Keratinocyte (primary cell): Measurements from ENCODE around the gene POLR2M. TPM values are rescaled to one million over a fixed set of nuclear protein-coding genes. Genes with fewer than 3 reads are reported as not detected.

Source experiments
- DNase-seq: peaks from one replicate; pipeline ENCODE4 v3.0.0-alpha.2; 2011; ENCODE audit warnings: low read depth, missing footprints, low spot score
- FAIRE-seq: peaks from 2 replicates; lab custom pipeline; 2011; peaks lifted over from hg19 to GRCh38; lab: Jason Lieb, UNC
- H2AFZ ChIP-seq: 2 replicates; pipeline ENCODE4 v1.6.0; 2012; ENCODE audit warnings: low read length, control low read depth, inconsistent platforms; ENCODE audit not compliant: control insufficient read depth
- H3K27ac ChIP-seq: 2 replicates; pipeline ENCODE4 v1.5.1; 2011; ENCODE audit warnings: low read length; ENCODE audit not compliant: control insufficient read depth, insufficient read depth
- H3K27me3 ChIP-seq: 3 replicates; pipeline ENCODE4 v1.6.0; 2011; ENCODE audit warnings: low read length; ENCODE audit not compliant: control insufficient read depth, insufficient read depth; ENCODE audit errors: extremely low read depth
- H3K36me3 ChIP-seq, 2 experiments: 2 replicates in 1 of 2; 3 replicates in 1 of 2; pipeline ENCODE4 v1.5.1; 2011; ENCODE audit warnings: low read length in 2 of 2, mild to moderate bottlenecking in 1 of 2; ENCODE audit not compliant: control insufficient read depth in 2 of 2, insufficient read depth in 2 of 2; ENCODE audit errors: extremely low read depth in 1 of 2
- H3K4me1 ChIP-seq: 3 replicates; pipeline ENCODE4 v1.5.1; 2011; ENCODE audit warnings: low read length; ENCODE audit not compliant: control insufficient read depth, insufficient read depth; ENCODE audit errors: extremely low read depth
- H3K4me2 ChIP-seq: 3 replicates; pipeline ENCODE4 v1.6.0; 2011; ENCODE audit warnings: low read depth, low read length; ENCODE audit not compliant: control insufficient read depth, insufficient read depth; ENCODE audit errors: extremely low read depth
- H3K4me3 ChIP-seq, 3 experiments: fragments of 200-600 bp in 1 of 3; sonication (generic) in 1 of 3; 2 replicates in 2 of 3; 3 replicates in 1 of 3; pipeline ENCODE4 v1.5.1; 2011 to 2016; ENCODE audit warnings: low read length in 3 of 3, mild to moderate bottlenecking in 3 of 3, control low read depth in 2 of 3, inconsistent platforms in 1 of 3, low read depth in 1 of 3, mixed read lengths in 1 of 3, mixed run types in 1 of 3, moderate library complexity in 1 of 3; ENCODE audit not compliant: control insufficient read depth in 2 of 3, insufficient read depth in 2 of 3; ENCODE audit errors: extremely low read depth in 1 of 3
- H3K79me2 ChIP-seq: 2 replicates; pipeline ENCODE4 v1.6.0; 2012; ENCODE audit warnings: low read length; ENCODE audit not compliant: control insufficient read depth, insufficient read depth
- H3K9ac ChIP-seq: 3 replicates; pipeline ENCODE4 v1.6.0; 2011; ENCODE audit warnings: low read length; ENCODE audit not compliant: control insufficient read depth, insufficient read depth; ENCODE audit errors: extremely low read depth
- H3K9me1 ChIP-seq: 3 replicates; pipeline ENCODE4 v1.6.0; 2011; ENCODE audit warnings: low read length; ENCODE audit not compliant: control insufficient read depth, insufficient read depth; ENCODE audit errors: extremely low read depth
- H3K9me3 ChIP-seq: 2 replicates; pipeline ENCODE4 v1.5.1; 2012; ENCODE audit warnings: low read depth, low read length; ENCODE audit not compliant: control insufficient read depth
- H4K20me1 ChIP-seq: 3 replicates; pipeline ENCODE4 v1.6.0; 2011; ENCODE audit warnings: low read length; ENCODE audit not compliant: control insufficient read depth, insufficient read depth; ENCODE audit errors: extremely low read depth
- CTCF ChIP-seq, 3 experiments: IDR thresholded peaks in 1 of 3; conservative IDR thresholded peaks in 1 of 3; optimal IDR thresholded peaks in 1 of 3; 2 replicates in 2 of 3; 3 replicates in 1 of 3; pipeline versions ENCODE3 to v1.5.1; 2011; ENCODE audit warnings: low read length in 3 of 3, mild to moderate bottlenecking in 3 of 3, moderate library complexity in 2 of 3, control low read depth in 1 of 3, inconsistent platforms in 1 of 3; ENCODE audit not compliant: insufficient read depth in 2 of 3; ENCODE audit errors: extremely low read depth in 1 of 3
- EZH2 ChIP-seq: IDR thresholded peaks from one replicate; pipeline ENCODE4 v1.6.1; 2012; ENCODE audit warnings: inconsistent platforms, mild to moderate bottlenecking, low read length, moderate library complexity
- dilution Hi-C: fragments of 300-500 bp; cut with MboI; formaldehyde crosslinking; loops from one replicate; pipeline ENCODE4 v1.7.0; 2020; ENCODE audit warnings: low sequenced_read_pairs; ENCODE audit not compliant: extremely low pct_ligation_motif_present
- polyA plus RNA-seq, 5 experiments: library from polyadenylated mRNA; depleted of rRNA in 3 of 5; stranded (reverse) in 3 of 5; stranded (forward) in 1 of 5; unstranded in 1 of 5; fragments of >200 nt; gene quantifications; 1 replicate in 1 of 5; 2 replicates in 3 of 5; 3 replicates in 1 of 5; pipeline versions ENCODE4 v1.2.1 to v1.2.3, GENCODE V29; 2011 to 2012; ENCODE audit warnings: missing spikeins in 2 of 5, low read depth in 1 of 5, low replicate concordance in 1 of 5

POLR2M gene
- polyA plus RNA-seq, 1 donor (not counting 4 experiments of a cell fraction or from before 2014, with no cell fraction given) = 40.6 TPM

- DNase-seq = no peak
- H3K9ac ChIP-seq = no peak overlapping the region
These were observed 40.6 kb upstream of the POLR2M start for GRCh38 chr15:57665939-57666338.

GRCh38 chr15:57667171-57667849 lies 39.2 kb upstream of the POLR2M start:
- dilution Hi-C loops = no loop called here
- Histone ChIP-seq H3K9ac (no peak overlapping the region), H3K4me2 (peak overlapping the region; percentile 39), H3K79me2 (no peaks in the 10 kb centered on the region), H4K20me1 (no peaks in the 10 kb centered on the region), H3K4me1 (peaks cover 4% of the 10 kb centered on the region), H3K27me3 (no peaks in the 10 kb centered on the region), H3K4me3 (no peak overlapping the region), H3K27ac (no peak overlapping the region), H3K9me3 (no peaks in the 10 kb centered on the region), H3K36me3 (no peaks in the 10 kb centered on the region), H2AFZ (peak overlapping the region; percentile 73), H3K9me1 (no peaks in the 10 kb centered on the region)
- DNase-seq (no peak), FAIRE-seq (peak; percentile 96)
- TF ChIP-seq CTCF (optimal IDR thresholded peaks at IDR 0.05 in 1 of 3, IDR thresholded peaks at IDR 0.05 in 1 of 3, conservative IDR thresholded peaks at IDR 0.05 in 1 of 3; ENCODE audit: extremely low read depth in 1 of 3, insufficient read depth in 2 of 3, low read length in 3 of 3) = peak; percentile 39 to 65 (median 64)
- no peak for TF ChIP-seq EZH2

More at GRCh38 chr15:57665939-57666338, 40.6 kb upstream of the POLR2M start:
- no peaks in the 10 kb centered on the region for H3K36me3 ChIP-seq
- peaks cover 4% of the 10 kb centered on the region for H3K4me1 ChIP-seq
- dilution Hi-C loops = no loop called here
- H3K27me3 ChIP-seq = no peaks in the 10 kb centered on the region
- H3K4me2 ChIP-seq = no peak overlapping the region
- no peaks in the 10 kb centered on the region for H3K9me3 ChIP-seq
- no peak for FAIRE-seq
- H3K9me1 ChIP-seq = no peaks in the 10 kb centered on the region
- H3K79me2 ChIP-seq = no peaks in the 10 kb centered on the region
- no peak for TF ChIP-seq EZH2
- no peak for TF ChIP-seq CTCF (optimal IDR thresholded peaks at IDR 0.05 in 1 of 3, IDR thresholded peaks at IDR 0.05 in 1 of 3, conservative IDR thresholded peaks at IDR 0.05 in 1 of 3; ENCODE audit: extremely low read depth in 1 of 3, insufficient read depth in 2 of 3, low read length in 3 of 3)
- no peak overlapping the region for H3K4me3 ChIP-seq
- H2AFZ ChIP-seq = no peak overlapping the region
- H4K20me1 ChIP-seq = no peaks in the 10 kb centered on the region
- H3K27ac ChIP-seq = no peak overlapping the region
